SU-DHL-6 (cell line): ENCODE results near the gene RGS6.

Experiments used
- H2AFZ ChIP-seq: fragments of 200-600 bp; sonication (generic); 2 replicates; pipeline ENCODE4 v1.6.1; 2014; ENCODE audit warnings: low read depth, mild to moderate bottlenecking, moderate library complexity, mixed read lengths, antibody characterized with exemption, low read length; ENCODE audit not compliant: severe bottlenecking
- H3F3A ChIP-seq: fragments of 200-600 bp; shearing (Covaris generic); 2 replicates; pipeline ENCODE4 v1.6.0; 2016; ENCODE audit warnings: antibody characterized with exemption, mild to moderate bottlenecking; ENCODE audit not compliant: insufficient read depth
- H3K27ac ChIP-seq: fragments of 200-600 bp; sonication (generic); 2 replicates; pipeline ENCODE4 v1.5.1; 2016; ENCODE audit warnings: low read depth, mild to moderate bottlenecking, low read length, moderate library complexity, mixed read lengths
- H3K27me3 ChIP-seq: fragments of 200-600 bp; sonication (generic), shearing (Covaris generic); 2 replicates; pipeline ENCODE4 v1.6.0; 2014; ENCODE audit warnings: mild to moderate bottlenecking, low read length
- H3K36me3 ChIP-seq: fragments of 200-600 bp; sonication (generic); 2 replicates; pipeline ENCODE4 v1.6.1; 2014; ENCODE audit warnings: mild to moderate bottlenecking, low read length, mixed read lengths
- H3K4me2 ChIP-seq: fragments of 300-600, 200-600 bp; shearing (Covaris generic), sonication (generic); 2 replicates; pipeline ENCODE4 v1.6.0; 2014; ENCODE audit warnings: low read length, low read depth, mild to moderate bottlenecking; ENCODE audit not compliant: poor library complexity, severe bottlenecking
- H3K4me3 ChIP-seq: fragments of 200-600 bp; sonication (generic); 2 replicates; pipeline ENCODE4 v1.5.1; 2014; ENCODE audit warnings: antibody characterized with exemption, low read length, mild to moderate bottlenecking, mixed read lengths; ENCODE audit not compliant: insufficient read depth, poor library complexity, severe bottlenecking
- H3K79me2 ChIP-seq: fragments of 200-600 bp; sonication (generic); 2 replicates; pipeline ENCODE4 v1.6.1; 2014; ENCODE audit warnings: mild to moderate bottlenecking, low read length, moderate library complexity; ENCODE audit not compliant: insufficient read depth
- H3K9ac ChIP-seq: fragments of 200-600 bp; sonication (generic); 2 replicates; pipeline ENCODE4 v1.7.0; 2014; ENCODE audit warnings: mild to moderate bottlenecking, low read length
- H3K9me2 ChIP-seq: fragments of 200-600 bp; sonication (generic); replicated peaks from 2 replicates; pipeline ENCODE4 v1.6.1; 2014; ENCODE audit warnings: low read length; ENCODE audit not compliant: insufficient read depth
- H3K9me3 ChIP-seq: fragments of 200-600 bp; sonication (generic); 2 replicates; pipeline ENCODE4 v1.6.1; 2014; ENCODE audit warnings: low read length, mixed read lengths; ENCODE audit not compliant: insufficient read depth
- H4K20me1 ChIP-seq: fragments of 200-600 bp; sonication (generic); 2 replicates; pipeline ENCODE4 v1.6.1; 2014; ENCODE audit warnings: low read depth, mild to moderate bottlenecking, antibody characterized with exemption, low read length, moderate library complexity, mixed read lengths
- CTCF ChIP-seq: fragments of 200-600 bp; sonication (generic); IDR thresholded peaks from one replicate; pipeline ENCODE4 v1.5.1; 2017; ENCODE audit warnings: antibody characterized with exemption, mild to moderate bottlenecking, low read length, moderate library complexity; ENCODE audit not compliant: insufficient read depth, poor library complexity, severe bottlenecking
- EZH2phosphoT487 ChIP-seq: fragments of 200-600 bp; sonication (generic), shearing (Covaris generic); conservative IDR thresholded peaks from 2 replicates; pipeline ENCODE4 v1.6.1; 2018; ENCODE audit warnings: mild to moderate bottlenecking, antibody characterized with exemption, low read length, moderate library complexity, mixed read lengths

RGS6 gene

DNA sequence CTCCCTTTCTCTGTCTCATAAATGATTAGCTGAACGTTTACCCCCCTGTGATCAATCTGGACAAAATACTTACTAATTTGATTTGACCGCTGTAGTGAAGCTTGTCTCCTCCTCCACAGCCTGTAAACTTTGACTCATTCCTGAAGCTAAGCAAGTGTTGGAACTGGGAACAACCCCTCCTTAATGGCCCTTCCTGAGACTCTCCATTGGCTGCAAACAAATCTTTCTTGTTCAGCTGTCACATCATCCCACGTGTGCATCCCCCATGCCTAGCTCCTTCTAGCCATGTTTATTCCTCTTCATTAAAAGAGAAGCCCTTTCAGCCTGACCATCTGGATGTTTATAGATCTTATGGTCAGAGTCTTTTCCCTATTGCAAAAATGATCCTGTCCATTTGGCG lies 281.2 kb downstream of the RGS6 start:
- no peak overlapping the region for H3K4me2 ChIP-seq
- no peaks in the 10 kb centered on the region for H3K36me3 ChIP-seq
- no peaks in the 10 kb centered on the region for H3K9me2 ChIP-seq
- H3K79me2 ChIP-seq, result no peaks in the 10 kb centered on the region
- 0 out of 2 replicates have a peak, but pooled peaks cover 4% of the 10 kb centered on the region for H3K9me3 ChIP-seq
- no peak overlapping the region for H2AFZ ChIP-seq
- no peaks in the 10 kb centered on the region for H3F3A ChIP-seq
- no peak overlapping the region for H3K27ac ChIP-seq
- no peak overlapping the region for H3K9ac ChIP-seq
- no peak overlapping the region for H3K4me3 ChIP-seq
- TF ChIP-seq EZH2phosphoT487 (no peak), CTCF (no peak)
- no peaks in the 10 kb centered on the region for H3K27me3 ChIP-seq
- H4K20me1 ChIP-seq, result no peaks in the 10 kb centered on the region

DNA sequence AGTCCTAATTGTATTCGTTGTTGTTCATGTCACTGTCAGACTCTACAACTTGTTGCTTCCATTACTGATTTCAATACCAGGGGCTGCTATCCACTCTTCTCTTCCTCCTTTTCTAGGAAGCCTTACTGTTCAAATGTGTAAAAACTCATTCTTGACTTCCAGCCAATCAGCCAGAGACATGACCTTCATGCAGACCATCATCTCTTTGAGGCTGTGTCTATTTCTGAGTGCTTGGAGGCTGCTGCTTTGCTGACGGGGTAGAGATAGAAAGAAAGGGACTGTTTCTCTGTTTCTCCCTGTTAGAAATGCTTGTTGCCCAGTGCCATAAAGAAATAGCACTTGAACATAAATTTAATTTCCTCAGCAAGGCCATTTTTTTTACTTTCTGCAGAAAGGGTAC lies 282.9 kb downstream of the RGS6 start:
- 0 out of 2 replicates have a peak, but pooled peaks cover 4% of the 10 kb centered on the region for H3K9me3 ChIP-seq
- no peaks in the 10 kb centered on the region for H4K20me1 ChIP-seq
- H3K4me2 ChIP-seq, result no peak overlapping the region
- H2AFZ ChIP-seq, result no peak overlapping the region
- TF ChIP-seq EZH2phosphoT487 (no peak), CTCF (no peak)
- no peaks in the 10 kb centered on the region for H3K27me3 ChIP-seq
- no peaks in the 10 kb centered on the region for H3F3A ChIP-seq
- H3K79me2 ChIP-seq, result no peaks in the 10 kb centered on the region
- no peaks in the 10 kb centered on the region for H3K9me2 ChIP-seq
- no peak overlapping the region for H3K27ac ChIP-seq
- H3K4me3 ChIP-seq, result no peak overlapping the region
- H3K9ac ChIP-seq, result no peak overlapping the region
- no peaks in the 10 kb centered on the region for H3K36me3 ChIP-seq

DNA sequence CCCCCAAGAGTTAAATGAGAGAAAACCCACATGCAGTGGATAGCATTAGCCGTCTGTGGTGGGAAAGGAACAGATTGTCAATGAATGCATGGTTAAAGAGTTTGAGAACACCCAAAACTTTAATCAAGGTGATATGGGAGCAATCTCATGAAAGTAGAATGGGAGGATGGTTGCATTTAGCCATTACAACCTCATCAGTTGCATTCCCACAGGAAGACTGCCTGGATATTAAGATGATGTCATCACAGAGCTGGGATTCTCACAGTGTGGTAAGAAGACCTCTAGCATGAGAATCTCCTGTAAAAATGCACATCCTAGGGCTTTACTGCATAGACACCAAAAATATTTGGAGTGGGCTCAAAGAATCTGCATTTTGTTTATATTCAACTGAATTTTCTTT lies 284.9 kb downstream of the RGS6 start:
- Histone ChIP-seq H3K27me3 (no peaks in the 10 kb centered on the region), H3K36me3 (no peaks in the 10 kb centered on the region), H3K79me2 (no peaks in the 10 kb centered on the region), H3K4me3 (no peak overlapping the region), H3K9me3 (0 out of 2 replicates have a peak, but pooled peaks cover 4% of the 10 kb centered on the region), H3K4me2 (no peak overlapping the region), H2AFZ (no peak overlapping the region), H3K9me2 (no peaks in the 10 kb centered on the region), H3F3A (no peaks in the 10 kb centered on the region), H3K27ac (no peak overlapping the region), H4K20me1 (no peaks in the 10 kb centered on the region), H3K9ac (no peak overlapping the region)
- TF ChIP-seq EZH2phosphoT487, result no peak
- TF ChIP-seq CTCF, result no peak

DNA sequence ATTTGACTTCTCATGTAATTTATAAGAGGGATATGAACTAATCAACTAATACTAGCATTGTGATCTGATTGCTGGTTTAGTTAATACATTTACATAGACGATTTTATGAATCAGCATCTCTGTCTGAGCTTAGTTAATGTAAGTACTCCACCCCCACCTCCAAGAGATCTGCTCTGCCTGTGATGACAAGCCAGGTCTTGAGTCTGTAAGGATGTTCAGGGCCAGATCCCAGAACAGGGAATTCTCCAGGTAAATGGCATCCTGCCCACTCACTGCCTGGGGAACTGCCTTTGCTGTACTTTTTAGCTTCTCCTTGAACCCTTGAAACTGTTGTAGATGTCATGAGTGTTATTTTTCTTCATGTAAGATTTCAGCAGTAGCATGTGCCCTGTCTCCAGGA lies 289.8 kb downstream of the RGS6 start:
- H3K9me3 ChIP-seq, result 0 out of 2 replicates have a peak, but pooled peaks cover 2% of the 10 kb centered on the region
- TF ChIP-seq EZH2phosphoT487, result no peak
- TF ChIP-seq CTCF, result no peak
- no peaks in the 10 kb centered on the region for H3K9me2 ChIP-seq
- no peak overlapping the region for H3K4me2 ChIP-seq
- H3K27ac ChIP-seq, result no peak overlapping the region
- no peaks in the 10 kb centered on the region for H3F3A ChIP-seq
- H3K27me3 ChIP-seq, result peaks cover 4% of the 10 kb centered on the region; the same call in 1 of the 2 replicates
- H2AFZ ChIP-seq, result no peak overlapping the region
- no peak overlapping the region for H3K4me3 ChIP-seq
- H3K79me2 ChIP-seq, result no peaks in the 10 kb centered on the region
- H3K9ac ChIP-seq, result no peak overlapping the region
- no peaks in the 10 kb centered on the region for H3K36me3 ChIP-seq
- no peaks in the 10 kb centered on the region for H4K20me1 ChIP-seq
